ENCODE measurements around the gene DHTKD1. TPM values are rescaled to one million over a fixed set of nuclear protein-coding genes. Genes with fewer than 3 reads are reported as not detected.
"Not testable (repeated sequence)": the region's sequence is repeated elsewhere in the genome, so short reads cannot be mapped to it uniquely, and the experiment has no call there.

DHTKD1 gene
- total and polyA plus RNA-seq, 9 donors: 10.3 to 33.2 (median 26.4) TPM

- H3K9me3 ChIP-seq: no peaks in the 10 kb centered on the region
- 66 to 83% (median 68%) methylated on average over 6 of the region's 6 CpGs for WGBS, 3 donors
- H3K27me3 ChIP-seq: no peaks in the 10 kb centered on the region
- no peak overlapping the region for H3K4me3 ChIP-seq
- H3K36me3 ChIP-seq: no peaks in the 10 kb centered on the region
- H3K27ac ChIP-seq: no peak overlapping the region
- DNase-seq: no peak
- intact Hi-C loops (cut with DNase I): no loop called here
- no peaks in the 10 kb centered on the region for H3K4me1 ChIP-seq (ENCODE audit: insufficient read depth)
- TF ChIP-seq, protein P1, sequence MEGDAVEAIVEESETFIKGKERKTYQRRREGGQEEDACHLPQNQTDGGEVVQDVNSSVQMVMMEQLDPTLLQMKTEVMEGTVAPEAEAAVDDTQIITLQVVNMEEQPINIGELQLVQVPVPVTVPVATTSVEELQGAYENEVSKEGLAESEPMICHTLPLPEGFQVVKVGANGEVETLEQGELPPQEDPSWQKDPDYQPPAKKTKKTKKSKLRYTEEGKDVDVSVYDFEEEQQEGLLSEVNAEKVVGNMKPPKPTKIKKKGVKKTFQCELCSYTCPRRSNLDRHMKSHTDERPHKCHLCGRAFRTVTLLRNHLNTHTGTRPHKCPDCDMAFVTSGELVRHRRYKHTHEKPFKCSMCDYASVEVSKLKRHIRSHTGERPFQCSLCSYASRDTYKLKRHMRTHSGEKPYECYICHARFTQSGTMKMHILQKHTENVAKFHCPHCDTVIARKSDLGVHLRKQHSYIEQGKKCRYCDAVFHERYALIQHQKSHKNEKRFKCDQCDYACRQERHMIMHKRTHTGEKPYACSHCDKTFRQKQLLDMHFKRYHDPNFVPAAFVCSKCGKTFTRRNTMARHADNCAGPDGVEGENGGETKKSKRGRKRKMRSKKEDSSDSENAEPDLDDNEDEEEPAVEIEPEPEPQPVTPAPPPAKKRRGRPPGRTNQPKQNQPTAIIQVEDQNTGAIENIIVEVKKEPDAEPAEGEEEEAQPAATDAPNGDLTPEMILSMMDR (IDR thresholded peaks at IDR 0.05): no peak
- TF ChIP-seq EP300 (IDR thresholded peaks at IDR 0.05): no peak
- TF ChIP-seq POLR2A (IDR thresholded peaks at IDR 0.05): no peak
Measured at GRCh38 chr10:12081879-12082557, 13.3 kb downstream of the DHTKD1 start.

- no peak for DNase-seq
- WGBS, 3 donors: 91 to 95% (median 94%) methylated on average over 14 of the region's 14 CpGs
- no peak for TF ChIP-seq EP300 (IDR thresholded peaks at IDR 0.05)
- TF ChIP-seq, protein P1 (IDR thresholded peaks at IDR 0.05): no peak
- no peak for TF ChIP-seq POLR2A (IDR thresholded peaks at IDR 0.05)
- no peaks in the 10 kb centered on the region for H3K36me3 ChIP-seq
- H3K4me3 ChIP-seq: no peak overlapping the region
- no peaks in the 10 kb centered on the region for H3K4me1 ChIP-seq (ENCODE audit: insufficient read depth)
- no peaks in the 10 kb centered on the region for H3K27me3 ChIP-seq
- no peaks in the 10 kb centered on the region for H3K9me3 ChIP-seq
- intact Hi-C loops (cut with DNase I): no loop called here
- H3K27ac ChIP-seq: no peak overlapping the region
Measured at GRCh38 chr10:12088919-12089318, 20.2 kb downstream of the DHTKD1 start.

- no peaks in the 10 kb centered on the region for H3K36me3 ChIP-seq
- no peak overlapping the region for H3K27ac ChIP-seq
- WGBS, 3 donors: 83 to 95% (median 89%) methylated on average over 4 of the region's 4 CpGs
- TF ChIP-seq, protein P1 (IDR thresholded peaks at IDR 0.05): no peak
- TF ChIP-seq EP300 (IDR thresholded peaks at IDR 0.05) (no peak), POLR2A (IDR thresholded peaks at IDR 0.05) (no peak)
- H3K27me3 ChIP-seq: no peaks in the 10 kb centered on the region
- no peaks in the 10 kb centered on the region for H3K4me1 ChIP-seq (ENCODE audit: insufficient read depth)
- no peak overlapping the region for H3K4me3 ChIP-seq
- no peak for DNase-seq
- H3K9me3 ChIP-seq: no peaks in the 10 kb centered on the region
- intact Hi-C loops (cut with DNase I): no loop called here
Measured at GRCh38 chr10:12091421-12091820, 22.7 kb downstream of the DHTKD1 start.

DNA sequence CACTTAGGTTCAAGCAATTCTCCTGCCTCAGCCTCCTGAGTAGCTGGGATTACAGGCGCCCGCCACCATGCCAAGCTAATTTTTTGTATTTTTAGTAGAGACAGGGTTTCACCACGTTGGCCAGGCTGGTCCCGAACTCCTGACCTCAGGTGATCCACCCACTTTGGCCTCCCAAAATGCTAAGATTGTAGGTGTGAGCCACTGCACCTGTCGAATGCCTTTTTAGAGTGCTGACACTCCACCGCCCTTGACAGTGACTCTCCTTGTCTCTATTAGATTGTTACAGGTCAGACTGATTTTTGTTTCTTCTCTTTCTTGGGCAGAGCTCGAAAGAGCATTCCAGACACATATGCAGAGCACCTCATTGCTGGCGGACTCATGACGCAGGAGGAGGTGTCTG, 28.6 kb downstream of the DHTKD1 start:
- H3K36me3 ChIP-seq; H3K27ac ChIP-seq; H3K9me3 ChIP-seq; H3K4me3 ChIP-seq; intact Hi-C loops (cut with DNase I); H3K27me3 ChIP-seq; DNase-seq; H3K4me1 ChIP-seq (ENCODE audit: insufficient read depth): not testable (repeated sequence)
- 86 to 92% (median 87%) methylated on average over 9 of the region's 9 CpGs for WGBS, 3 donors

DNA sequence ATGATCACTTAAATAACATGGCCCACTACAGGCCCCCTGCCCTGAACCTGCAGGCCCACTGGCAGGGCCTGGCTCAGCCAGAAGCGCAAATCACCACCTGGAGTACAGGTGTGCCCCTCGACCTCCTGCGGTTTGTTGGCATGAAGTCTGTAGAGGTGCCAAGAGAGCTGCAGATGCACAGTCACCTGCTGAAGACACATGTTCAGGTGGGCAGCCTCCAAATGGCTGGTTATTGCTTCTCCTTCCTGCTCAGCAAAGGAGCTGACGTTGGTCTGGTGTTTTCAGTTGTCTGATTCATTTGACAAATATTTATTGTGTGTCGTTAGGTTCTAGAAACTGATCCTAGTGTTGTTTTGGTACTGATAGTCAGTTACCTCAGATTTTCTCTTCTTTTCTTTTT, 29.0 kb downstream of the DHTKD1 start:
- H3K4me3 ChIP-seq: no peak overlapping the region
- WGBS, 3 donors: 79 to 85% (median 83%) methylated on average over 5 of the region's 5 CpGs
- H3K9me3 ChIP-seq: no peaks in the 10 kb centered on the region
- DNase-seq: no peak
- H3K4me1 ChIP-seq (ENCODE audit: insufficient read depth): no peaks in the 10 kb centered on the region
- TF ChIP-seq POLR2A (IDR thresholded peaks at IDR 0.05) (no peak), EP300 (IDR thresholded peaks at IDR 0.05) (no peak)
- TF ChIP-seq, protein P1 (IDR thresholded peaks at IDR 0.05): no peak
- no peaks in the 10 kb centered on the region for H3K36me3 ChIP-seq
- no peaks in the 10 kb centered on the region for H3K27me3 ChIP-seq
- intact Hi-C loops (cut with DNase I): no loop called here
- no peak overlapping the region for H3K27ac ChIP-seq

All from ovary (tissue), 9 donors.